Measurements from ENCODE around the gene YIPF4.
"Not testable (repeated sequence)": the region's sequence is repeated elsewhere in the genome, so short reads cannot be mapped to it uniquely, and the experiment has no call there.

YIPF4 gene

DNA sequence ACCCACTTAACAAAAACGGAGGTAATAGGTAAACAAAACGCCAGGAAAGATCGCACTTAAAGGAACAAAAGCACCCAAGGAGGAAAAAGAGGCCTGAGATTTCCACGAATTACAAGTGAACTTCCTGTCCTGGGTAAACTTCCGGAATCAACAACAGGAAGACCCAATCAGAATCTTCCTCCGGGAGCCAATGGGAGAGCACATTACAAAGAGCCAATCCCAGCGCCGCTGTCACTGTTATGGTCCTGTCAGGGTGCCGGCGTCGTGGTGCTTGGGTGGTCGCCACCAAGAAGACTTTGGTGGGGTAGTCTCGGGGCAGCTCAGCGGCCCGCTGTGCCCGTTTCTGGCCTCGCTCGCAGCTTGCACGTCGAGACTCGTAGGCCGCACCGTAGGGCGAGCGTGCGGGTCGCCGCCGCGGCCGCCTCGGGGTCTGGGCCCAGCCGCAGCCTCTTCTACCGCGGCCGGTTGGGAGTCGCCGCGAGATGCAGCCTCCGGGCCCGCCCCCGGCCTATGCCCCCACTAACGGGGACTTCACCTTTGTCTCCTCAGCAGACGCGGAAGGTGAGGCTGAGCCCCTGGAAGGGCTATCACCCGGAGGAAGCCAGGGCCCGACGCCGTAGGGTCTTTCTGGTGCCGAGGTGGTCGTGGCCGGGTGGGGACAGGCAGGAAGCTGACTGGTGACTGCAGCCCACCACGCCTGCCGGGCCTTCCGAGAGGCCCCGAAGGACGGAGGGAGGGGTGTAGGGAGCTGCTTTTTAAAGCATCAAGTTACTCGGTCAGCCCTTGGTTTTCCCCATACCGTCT lies at the start of gene YIPF4:
YIPF4 (plus strand) TSS at position 231 of the 804 bp plus-strand sequence; CDS start at position 483, 252 bp downstream.
- peak; percentile 99 for ATAC-seq

DNA sequence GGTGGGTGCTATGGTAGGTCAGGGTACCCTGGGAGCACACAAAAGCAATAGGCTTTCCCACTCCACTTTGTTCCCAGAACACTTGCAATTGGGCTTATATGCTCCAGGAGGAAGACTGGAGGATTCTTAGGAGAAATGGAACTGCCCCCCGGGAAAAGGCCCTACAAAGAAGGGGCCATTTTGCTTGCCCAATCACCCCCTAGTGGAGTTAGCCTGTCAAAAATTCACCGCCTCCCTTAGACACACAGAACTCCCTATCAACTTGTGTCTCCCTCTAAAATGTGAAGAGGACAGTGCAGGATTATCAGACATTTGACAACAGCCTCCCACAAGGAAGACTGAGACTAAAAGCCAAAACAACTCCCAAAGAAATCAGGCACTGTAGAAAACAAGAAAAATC lies 49.5 kb upstream of the YIPF4 start:
- ATAC-seq = no peak

DNA sequence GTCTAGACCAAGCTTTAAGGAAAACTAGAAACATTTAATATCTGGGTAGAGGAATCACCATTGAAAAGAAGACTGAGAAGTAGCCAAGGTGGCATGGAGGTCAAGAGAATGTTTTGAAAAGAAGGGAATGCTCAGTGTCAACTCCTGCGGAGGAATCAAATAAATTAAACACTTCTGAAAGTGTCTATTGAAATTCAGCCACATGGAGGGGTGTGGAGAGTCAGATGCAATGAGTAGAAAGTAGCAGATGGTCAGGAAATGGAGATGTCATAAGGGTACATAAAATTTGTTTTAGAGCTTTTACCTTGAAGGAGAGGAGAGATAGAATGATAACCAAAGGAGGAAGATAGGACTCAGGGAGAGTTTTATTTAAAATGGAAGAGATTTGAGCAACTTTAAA lies 48.1 kb upstream of the YIPF4 start:
- ATAC-seq = no peak

DNA sequence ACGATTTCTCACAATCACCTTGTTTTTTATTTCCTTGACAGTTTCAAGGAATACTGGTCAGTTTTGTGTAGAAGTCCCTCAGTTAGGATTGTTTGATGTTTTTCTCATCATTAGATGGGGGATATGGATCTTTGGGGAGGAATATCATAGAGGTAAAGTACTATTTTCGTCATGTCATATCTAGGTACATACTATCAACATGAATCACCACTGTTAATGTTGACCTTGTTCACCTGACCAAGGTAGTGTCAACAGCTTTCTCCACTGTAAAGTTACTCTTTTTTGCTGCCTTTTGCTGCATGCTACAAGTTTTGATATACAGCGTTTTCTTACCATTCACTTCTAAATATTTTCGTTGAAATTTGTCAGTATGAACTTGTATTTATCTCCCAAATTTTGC lies 45.7 kb upstream of the YIPF4 start:
- ATAC-seq = no peak

DNA sequence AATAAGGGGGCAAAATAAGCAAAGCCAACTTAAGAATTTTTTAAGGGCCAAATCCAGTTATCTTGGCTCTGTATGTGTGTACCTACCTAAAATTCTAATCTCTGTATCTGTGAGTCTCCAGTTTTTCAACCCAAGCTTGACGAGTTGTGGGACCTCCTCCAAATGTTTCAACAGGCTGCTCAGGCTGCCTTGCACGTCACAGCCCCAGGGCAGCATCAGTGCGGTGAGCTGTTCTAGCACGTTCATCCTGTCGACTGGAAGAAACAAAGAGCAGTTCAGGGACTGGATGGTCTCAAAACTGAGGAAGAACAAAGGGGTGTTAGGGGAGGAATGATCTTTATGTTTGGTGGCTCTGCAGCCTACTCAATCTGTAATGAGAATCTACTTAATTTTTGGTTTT lies 42.4 kb upstream of the YIPF4 start:
- no peak for ATAC-seq

DNA sequence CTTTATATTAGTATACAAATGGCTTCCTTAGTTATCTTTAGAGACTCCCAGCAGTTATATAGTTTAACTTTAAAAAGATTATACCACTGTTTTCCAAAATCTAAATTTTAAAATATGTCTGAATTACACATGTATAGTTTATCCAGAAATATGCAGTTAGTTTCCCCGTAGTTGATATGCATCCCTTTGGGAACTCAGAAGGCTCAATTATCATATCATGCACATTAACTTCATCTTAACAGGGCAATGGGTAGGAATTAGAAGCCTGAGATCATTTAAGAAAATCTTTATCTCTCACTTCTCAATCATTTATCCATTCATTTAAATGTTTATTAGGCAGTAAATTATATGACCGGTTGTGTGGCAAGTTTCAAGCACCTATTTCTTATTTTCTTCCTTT lies 40.2 kb upstream of the YIPF4 start:
- ATAC-seq = no peak

DNA sequence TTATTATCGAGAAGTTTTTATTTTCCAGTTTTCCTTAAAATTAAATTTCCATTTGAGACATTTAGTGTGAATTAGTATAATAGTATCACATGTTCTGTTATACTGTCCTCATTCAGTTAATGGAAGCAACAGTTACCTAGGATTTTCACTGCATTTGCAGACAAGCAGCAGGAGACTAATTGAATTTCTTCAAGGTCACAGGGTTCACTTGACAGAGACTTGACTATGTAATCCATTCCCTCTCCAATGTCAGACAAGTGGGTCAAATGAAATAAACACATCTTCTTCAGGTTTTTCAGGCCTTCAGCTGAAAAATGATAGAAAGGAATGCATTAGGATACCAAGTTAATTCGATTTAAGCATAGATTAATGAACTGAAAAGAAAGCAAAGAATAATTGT lies 39.7 kb upstream of the YIPF4 start:
- no peak for ATAC-seq

DNA sequence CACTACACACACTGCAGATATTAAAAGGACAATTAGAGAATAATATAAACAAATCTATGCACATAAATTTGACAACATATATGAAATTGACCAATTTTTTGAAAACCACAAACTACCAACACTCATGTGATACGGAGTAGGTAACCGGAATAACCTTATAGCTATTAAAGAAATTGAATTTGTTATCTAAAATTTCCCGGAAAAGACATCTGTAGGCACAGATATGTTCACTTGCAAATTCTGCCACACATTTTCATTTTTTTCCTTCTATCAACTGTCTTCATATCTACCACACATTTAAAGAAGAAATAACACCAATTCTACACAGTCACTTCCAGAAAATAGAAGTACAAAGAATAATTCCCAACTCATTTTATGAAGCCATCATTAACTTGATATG lies 35.4 kb upstream of the YIPF4 start:
- no peak for ATAC-seq

DNA sequence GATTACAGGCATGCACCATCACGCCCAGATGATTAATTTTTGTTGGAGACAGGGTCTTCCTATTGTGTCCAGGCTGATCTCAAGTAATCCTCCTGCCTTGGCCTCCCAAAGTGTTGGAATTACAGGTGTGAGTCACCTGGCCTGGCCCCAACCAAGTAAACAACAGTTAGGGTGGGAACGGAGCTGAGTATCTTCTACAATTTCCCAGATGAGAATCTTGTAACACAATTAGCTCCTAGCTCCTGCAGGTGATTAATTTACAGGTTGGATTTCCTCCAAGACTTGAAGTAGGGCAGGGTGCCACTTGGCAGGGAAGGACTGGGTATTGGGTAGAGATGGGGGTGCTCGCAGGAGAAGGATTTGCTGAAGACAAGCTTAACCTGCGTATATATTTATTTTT lies 30.8 kb upstream of the YIPF4 start:
- no peak for ATAC-seq

DNA sequence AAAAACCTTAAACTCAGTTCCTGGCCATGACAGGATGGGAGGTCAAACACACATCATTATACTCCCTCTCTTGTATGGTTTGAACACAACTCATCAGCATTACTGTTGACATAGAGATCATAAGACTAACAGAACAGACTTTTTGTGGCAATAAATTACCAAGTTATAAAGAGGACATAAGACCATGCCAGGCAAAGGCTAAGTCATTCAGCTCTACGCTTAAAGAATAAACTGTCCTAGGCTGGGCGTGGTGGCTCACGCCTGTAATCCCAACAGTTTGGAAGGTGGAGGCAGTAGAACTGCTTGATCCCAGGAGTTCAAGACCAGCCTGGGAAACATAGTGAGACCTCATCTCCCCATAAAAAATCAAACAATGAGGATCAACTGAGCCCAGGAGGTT lies 29.4 kb upstream of the YIPF4 start:
- no peak for ATAC-seq

- ATAC-seq = no peak
Measured at GRCh38 chr2:32249731-32250236, 27.9 kb upstream of the YIPF4 start.

DNA sequence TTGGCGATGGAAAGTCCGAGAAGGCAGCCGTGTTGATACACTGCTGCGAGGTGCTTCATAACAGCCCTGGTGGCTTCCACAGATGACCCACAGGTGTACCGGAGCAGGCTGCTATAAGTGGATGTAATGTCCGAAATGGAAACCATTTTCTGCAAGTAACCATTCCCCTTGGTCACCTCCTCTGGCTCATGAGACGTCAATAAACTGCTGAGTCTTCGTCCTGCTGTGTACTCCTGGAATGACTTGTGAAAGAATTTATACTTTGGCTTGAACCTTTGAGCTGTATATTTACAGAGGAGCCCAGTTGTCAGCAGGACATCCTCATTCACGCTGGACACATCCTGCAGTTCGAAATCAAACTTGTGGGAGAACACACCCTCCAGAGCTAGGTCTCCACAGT lies 27.4 kb upstream of the YIPF4 start:
- no peak for ATAC-seq

GRCh38 chr2:32258242-32258641 lies 19.5 kb upstream of the YIPF4 start:
- ATAC-seq = no peak

DNA sequence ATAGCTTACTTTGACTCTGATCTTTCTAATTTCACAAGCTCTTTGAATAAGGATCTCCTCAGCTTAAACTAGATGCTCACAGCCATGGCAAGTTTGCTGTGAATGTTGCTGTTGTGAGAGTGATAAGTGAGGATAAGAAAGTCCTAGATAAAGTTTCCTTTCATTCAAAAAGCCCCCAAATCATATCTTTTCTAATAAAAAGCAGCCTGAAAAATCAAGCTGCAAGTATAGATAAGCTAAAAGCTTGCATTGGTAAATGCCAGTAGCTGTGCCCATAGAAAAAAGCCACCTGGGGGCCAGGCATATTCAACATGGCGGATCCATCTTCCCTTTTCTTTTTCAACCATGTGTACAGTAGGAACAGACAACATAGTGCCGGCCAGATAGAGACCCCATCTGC lies 17.3 kb upstream of the YIPF4 start:
- ATAC-seq = no peak

- ATAC-seq = no peak
Measured at GRCh38 chr2:32262105-32262504, 15.6 kb upstream of the YIPF4 start.

GRCh38 chr2:32264422-32265105 lies 13.1 kb upstream of the YIPF4 start, which contains the start of gene NLRC4:
TSS of gene NLRC4 (minus strand) at chr2:32264886. CDS start at chr2:32256775, 8,111 bp downstream.
- ATAC-seq = peak; percentile 35 to 43

- peak; percentile 21 to 74 for ATAC-seq
Measured at GRCh38 chr2:32271063-32271462, 6.6 kb upstream of the YIPF4 start.

DNA sequence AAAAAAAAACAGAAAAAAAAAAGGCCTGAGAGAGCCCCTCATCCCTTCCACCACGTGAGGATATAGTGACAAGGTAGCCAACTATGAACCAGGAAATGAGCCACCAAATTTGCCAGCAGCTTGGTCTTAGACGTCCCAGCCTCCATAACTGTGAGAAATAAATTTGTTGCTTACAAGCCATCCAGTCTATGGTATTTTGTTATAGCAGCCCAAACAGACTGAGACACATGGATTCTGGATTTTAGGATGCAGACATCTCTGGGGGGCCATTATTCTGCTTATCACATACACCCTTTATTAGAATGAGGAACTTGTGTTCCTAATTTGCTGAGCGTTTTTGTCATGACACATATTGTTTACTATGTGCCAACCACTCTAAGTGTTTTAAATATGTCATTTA lies 5.4 kb upstream of the YIPF4 start:
- ATAC-seq = no peak

DNA sequence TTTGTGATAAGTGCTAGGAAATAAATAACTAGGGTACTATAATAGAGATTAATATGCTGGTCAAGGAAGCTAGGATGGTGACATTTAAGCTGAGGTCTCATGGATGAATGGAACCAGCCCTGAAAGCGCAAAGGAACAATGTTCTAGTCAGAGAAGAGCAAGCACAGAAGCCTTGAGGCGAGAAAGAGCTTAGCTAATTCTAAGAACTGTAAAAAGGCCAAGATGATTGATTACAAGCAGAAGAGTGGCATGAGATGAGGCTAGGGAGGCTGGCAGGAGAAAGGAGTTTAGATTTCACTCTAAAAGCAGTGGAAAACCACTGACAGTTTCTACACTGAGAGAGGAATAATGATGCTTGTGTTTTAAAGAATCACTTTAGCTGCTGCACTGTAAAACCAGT lies 3.4 kb upstream of the YIPF4 start:
- ATAC-seq = no peak

GRCh38 chr2:32275790-32276189 lies 1.9 kb upstream of the YIPF4 start:
- not testable (repeated sequence) for ATAC-seq

DNA sequence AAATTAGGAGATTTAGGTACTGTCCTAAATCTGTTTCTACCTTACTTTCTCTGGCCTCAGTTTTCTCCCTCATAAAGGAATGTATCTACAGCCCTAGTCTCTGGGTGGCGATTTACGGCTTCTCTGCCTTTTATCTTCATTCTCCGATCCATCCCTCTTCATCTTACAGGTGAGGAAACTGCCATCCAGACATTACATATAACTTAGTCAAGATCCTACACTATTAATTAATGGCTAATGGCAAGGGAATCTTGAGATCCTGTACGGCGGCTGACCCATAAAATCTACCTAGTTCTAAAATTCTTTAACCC lies 386 bp upstream of the YIPF4 start:
- no peak for ATAC-seq

GRCh38 chr2:32278478-32278853 lies 762 bp downstream of the YIPF4 start:
- no peak for ATAC-seq

DNA sequence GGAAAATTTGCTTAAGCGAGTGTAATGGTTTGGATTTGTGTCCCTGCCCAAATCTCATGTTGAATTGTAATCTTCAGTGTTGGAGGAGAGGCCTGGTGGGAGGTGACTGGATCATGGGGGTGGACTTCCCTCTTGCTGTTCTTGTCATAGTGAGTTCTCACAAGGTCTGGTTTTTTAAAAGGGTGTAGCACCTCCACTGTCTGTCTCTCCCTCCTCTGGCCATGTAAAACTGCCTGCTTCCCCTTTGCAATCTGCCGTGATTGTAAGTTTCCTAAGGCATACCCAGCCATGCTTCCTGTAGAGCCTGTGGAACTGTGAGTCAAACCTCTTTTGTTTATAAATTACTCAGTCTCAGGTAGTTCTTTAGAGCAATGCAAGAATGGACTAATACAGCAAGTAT lies 6.6 kb downstream of the YIPF4 start:
- ATAC-seq = peak; percentile 38 to 68
